Astrocyte (in vitro differentiated cells and primary cell): ENCODE results near the gene DHX8.

Source experiments
- EZH2 ChIP-seq: IDR thresholded peaks from 2 replicates; pipeline ENCODE4 v1.6.1; 2012; ENCODE audit warnings: mild to moderate bottlenecking, low read length, inconsistent platforms; ENCODE audit not compliant: insufficient read depth
- TF ChIP-seq, protein P1 (sequence below): IDR thresholded peaks from 2 replicates; pipeline ENCODE4 v1.5.1; 2011; ENCODE audit warnings: low read depth, mild to moderate bottlenecking, inconsistent platforms, low read length, moderate library complexity; ENCODE audit not compliant: insufficient read depth

DNA sequence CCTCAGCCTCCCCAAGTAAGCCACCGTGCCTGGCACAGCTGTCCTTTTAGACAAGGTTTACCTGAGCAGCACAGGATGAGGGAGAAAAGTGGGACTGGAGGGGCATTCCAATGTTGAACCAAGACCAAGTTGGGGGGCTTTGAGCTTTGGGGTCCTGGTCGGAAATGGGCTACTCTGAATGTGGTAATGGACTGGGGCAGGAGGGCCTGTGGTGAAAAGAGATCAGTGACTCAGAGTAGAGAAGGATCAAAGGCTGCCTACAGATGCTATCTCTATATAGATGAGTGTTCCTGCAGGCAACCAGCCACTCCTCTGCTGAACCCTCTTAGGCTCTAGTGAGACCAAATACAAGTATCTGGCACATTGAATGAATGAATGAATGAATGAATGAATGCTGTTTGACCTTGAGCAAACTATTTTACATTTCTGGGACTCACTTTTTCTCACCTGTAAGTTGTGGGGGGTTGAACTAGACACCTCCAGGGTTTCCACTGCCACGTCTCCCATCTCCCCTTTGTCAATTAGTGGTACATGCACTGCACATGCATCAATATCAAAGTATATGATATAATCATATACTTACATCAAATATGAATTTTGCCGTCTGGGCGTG lies 88.7 kb downstream of the DHX8 start:
- TF ChIP-seq, protein P1, sequence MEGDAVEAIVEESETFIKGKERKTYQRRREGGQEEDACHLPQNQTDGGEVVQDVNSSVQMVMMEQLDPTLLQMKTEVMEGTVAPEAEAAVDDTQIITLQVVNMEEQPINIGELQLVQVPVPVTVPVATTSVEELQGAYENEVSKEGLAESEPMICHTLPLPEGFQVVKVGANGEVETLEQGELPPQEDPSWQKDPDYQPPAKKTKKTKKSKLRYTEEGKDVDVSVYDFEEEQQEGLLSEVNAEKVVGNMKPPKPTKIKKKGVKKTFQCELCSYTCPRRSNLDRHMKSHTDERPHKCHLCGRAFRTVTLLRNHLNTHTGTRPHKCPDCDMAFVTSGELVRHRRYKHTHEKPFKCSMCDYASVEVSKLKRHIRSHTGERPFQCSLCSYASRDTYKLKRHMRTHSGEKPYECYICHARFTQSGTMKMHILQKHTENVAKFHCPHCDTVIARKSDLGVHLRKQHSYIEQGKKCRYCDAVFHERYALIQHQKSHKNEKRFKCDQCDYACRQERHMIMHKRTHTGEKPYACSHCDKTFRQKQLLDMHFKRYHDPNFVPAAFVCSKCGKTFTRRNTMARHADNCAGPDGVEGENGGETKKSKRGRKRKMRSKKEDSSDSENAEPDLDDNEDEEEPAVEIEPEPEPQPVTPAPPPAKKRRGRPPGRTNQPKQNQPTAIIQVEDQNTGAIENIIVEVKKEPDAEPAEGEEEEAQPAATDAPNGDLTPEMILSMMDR, result no peak
- TF ChIP-seq EZH2, result no peak
